Measurements from ENCODE around the gene USP24.

DNA sequence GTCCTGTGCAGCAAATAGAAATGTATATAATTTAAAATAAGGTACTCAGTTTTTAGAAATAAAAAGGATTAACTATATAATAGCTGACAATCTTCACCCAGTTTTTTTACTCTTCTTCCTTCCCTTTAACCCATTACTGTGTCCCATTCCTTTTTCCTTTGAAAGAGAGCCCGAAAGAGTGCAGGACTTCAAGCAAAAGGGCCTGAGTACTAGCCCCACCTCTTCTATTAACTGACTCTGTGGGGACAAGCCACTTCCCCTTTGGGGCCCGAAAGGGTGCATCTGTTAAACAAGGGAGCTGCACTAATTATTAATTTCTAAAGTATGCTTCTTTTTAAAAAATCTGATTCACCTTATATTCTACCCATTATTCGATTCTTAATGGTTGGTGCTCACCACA lies 3.3 kb downstream of the USP24 start:
- no peak for TF ChIP-seq EP300 (IDR thresholded peaks at IDR 0.05)
- TF ChIP-seq POLR2AphosphoS5 (IDR thresholded peaks at IDR 0.05), result no peak
- TF ChIP-seq, protein P1, sequence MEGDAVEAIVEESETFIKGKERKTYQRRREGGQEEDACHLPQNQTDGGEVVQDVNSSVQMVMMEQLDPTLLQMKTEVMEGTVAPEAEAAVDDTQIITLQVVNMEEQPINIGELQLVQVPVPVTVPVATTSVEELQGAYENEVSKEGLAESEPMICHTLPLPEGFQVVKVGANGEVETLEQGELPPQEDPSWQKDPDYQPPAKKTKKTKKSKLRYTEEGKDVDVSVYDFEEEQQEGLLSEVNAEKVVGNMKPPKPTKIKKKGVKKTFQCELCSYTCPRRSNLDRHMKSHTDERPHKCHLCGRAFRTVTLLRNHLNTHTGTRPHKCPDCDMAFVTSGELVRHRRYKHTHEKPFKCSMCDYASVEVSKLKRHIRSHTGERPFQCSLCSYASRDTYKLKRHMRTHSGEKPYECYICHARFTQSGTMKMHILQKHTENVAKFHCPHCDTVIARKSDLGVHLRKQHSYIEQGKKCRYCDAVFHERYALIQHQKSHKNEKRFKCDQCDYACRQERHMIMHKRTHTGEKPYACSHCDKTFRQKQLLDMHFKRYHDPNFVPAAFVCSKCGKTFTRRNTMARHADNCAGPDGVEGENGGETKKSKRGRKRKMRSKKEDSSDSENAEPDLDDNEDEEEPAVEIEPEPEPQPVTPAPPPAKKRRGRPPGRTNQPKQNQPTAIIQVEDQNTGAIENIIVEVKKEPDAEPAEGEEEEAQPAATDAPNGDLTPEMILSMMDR (IDR thresholded peaks at IDR 0.05), result no peak
